Breast epithelium (tissue), 4 donors: ENCODE data around the gene CPEB4. TPM values are rescaled to one million over a fixed set of nuclear protein-coding genes. Genes with fewer than 3 reads are reported as not detected.

Experiments
- DNase-seq, 2 donors: peaks; one replicate each; pipeline ENCODE4 v3.0.0-alpha.2; 2019; ENCODE audit warnings: low spot score in 2 of 2
- H3K27ac ChIP-seq, 2 donors: fragments of 200-600 bp; sonication (generic) in 1 of 2; one replicate each; pipeline ENCODE4 v1.5.1; 2016 to 2019; ENCODE audit warnings: mild to moderate bottlenecking in 1 of 2
- H3K27me3 ChIP-seq, 2 donors: fragments of 200-600 bp; sonication (generic) in 1 of 2; one replicate each; pipeline versions ENCODE4 v1.5.1 to v1.6.0; 2017 to 2019; ENCODE audit warnings: control low read depth in 1 of 2, mild to moderate bottlenecking in 1 of 2
- H3K36me3 ChIP-seq: fragments of 200-600 bp; one replicate; pipeline ENCODE4 v1.5.1; 2019
- H3K4me1 ChIP-seq, 2 donors: fragments of 200-600 bp; sonication (generic); one replicate each; pipeline ENCODE4 v1.5.1; 2016 to 2019; ENCODE audit warnings: control low read depth in 1 of 2
- H3K4me3 ChIP-seq, 3 donors: fragments of 200-600 bp; sonication (generic); 1 replicate in 2 of 3; 2 replicates in 1 of 3; pipeline ENCODE4 v1.5.1; 2016 to 2019; ENCODE audit warnings: mild to moderate bottlenecking in 3 of 3, moderate library complexity in 2 of 3
- H3K9me3 ChIP-seq, 2 donors: fragments of 200-600 bp; sonication (generic) in 1 of 2; one replicate each; pipeline ENCODE4 v1.5.1; 2016 to 2019; ENCODE audit warnings: control low read depth in 1 of 2
- CTCF ChIP-seq, 3 donors: fragments of 450-650 bp; IDR thresholded peaks; one replicate each; pipeline ENCODE4 v1.5.1; 2016 to 2017; ENCODE audit warnings: antibody characterized with exemption in 3 of 3, mild to moderate bottlenecking in 3 of 3, moderate library complexity in 3 of 3
- POLR2A ChIP-seq: fragments of 450-650 bp; IDR thresholded peaks from one replicate; pipeline ENCODE4 v1.6.1; 2016; ENCODE audit warnings: antibody characterized with exemption, mild to moderate bottlenecking, moderate library complexity
- POLR2AphosphoS5 ChIP-seq, 3 donors: sonication (generic); formaldehyde crosslinking; IDR thresholded peaks; one replicate each; pipeline ENCODE4 v1.6.1; 2017; ENCODE audit warnings: antibody characterized with exemption in 3 of 3
- intact Hi-C: fragments of 100-400 bp; cut with DNase I; formaldehyde crosslinking; loops from one replicate; pipeline ENCODE4 v1.15.1; 2023; ENCODE audit warnings: low total_unique reads
- total RNA-seq, 3 donors: library from RNA; depleted of rRNA; stranded (reverse); fragments of >200 nt; gene quantifications; one replicate each; pipeline ENCODE4 v1.1.0, GENCODE V29; 2016

The CPEB4 gene
- total RNA-seq, 3 donors from 2014 or later = 36.4 to 71.7 (median 49.9) TPM

GRCh38 chr5:173974688-173975239, 86.6 kb downstream of the CPEB4 start:
- H3K27ac ChIP-seq = no peak overlapping the region
- H3K9me3 ChIP-seq = no peaks in the 10 kb centered on the region
- no peak for DNase-seq
- no peaks in the 10 kb centered on the region for H3K27me3 ChIP-seq
- no peak overlapping the region for H3K4me3 ChIP-seq
- TF ChIP-seq POLR2AphosphoS5 (IDR thresholded peaks at IDR 0.05) = no peak
- TF ChIP-seq POLR2A = no peak
- TF ChIP-seq CTCF (IDR thresholded peaks at IDR 0.05) = no peak
- H3K36me3 ChIP-seq = no peaks in the 10 kb centered on the region
- no peaks in the 10 kb centered on the region for H3K4me1 ChIP-seq
- intact Hi-C loops = no loop called here

- intact Hi-C loops = no loop called here
These were observed 93.1 kb downstream of the CPEB4 start for GRCh38 chr5:173981185-173981761.

GRCh38 chr5:173984218-173984617, 96.1 kb downstream of the CPEB4 start:
- no peaks in the 10 kb centered on the region for H3K4me1 ChIP-seq
- H3K27ac ChIP-seq = no peak overlapping the region
- H3K36me3 ChIP-seq = no peaks in the 10 kb centered on the region
- no peak for DNase-seq
- H3K27me3 ChIP-seq = no peaks in the 10 kb centered on the region
- peaks cover 0 to 6% of the 10 kb centered on the region in 2 donors for H3K9me3 ChIP-seq
- H3K4me3 ChIP-seq = no peak overlapping the region
- intact Hi-C loops = no loop called here
- TF ChIP-seq CTCF (IDR thresholded peaks at IDR 0.05) (peak in 1 of 3 donors; percentile 35), POLR2AphosphoS5 (IDR thresholded peaks at IDR 0.05) (no peak)

More at GRCh38 chr5:173981185-173981761, 93.1 kb downstream of the CPEB4 start:
- DNase-seq = no peak
- Histone ChIP-seq H3K9me3 (peaks cover 0 to 4% of the 10 kb centered on the region in 2 donors), H3K36me3 (no peaks in the 10 kb centered on the region), H3K27ac (no peak overlapping the region), H3K4me1 (no peaks in the 10 kb centered on the region), H3K4me3 (no peak overlapping the region), H3K27me3 (no peaks in the 10 kb centered on the region)
- no peak for TF ChIP-seq POLR2AphosphoS5 (IDR thresholded peaks at IDR 0.05)
- no peak for TF ChIP-seq CTCF (IDR thresholded peaks at IDR 0.05)
- no peak for TF ChIP-seq POLR2A

- no peak for DNase-seq
These were observed 100.6 kb downstream of the CPEB4 start, which contains the start of gene C5orf47 for GRCh38 chr5:173988554-173989431. TSS of gene C5orf47 (plus strand) at chr5:173989170. CDS start at chr5:173989264, 94 bp downstream.

More at GRCh38 chr5:173988554-173989431, 100.6 kb downstream of the CPEB4 start, which contains the start of gene C5orf47:
- Histone ChIP-seq H3K36me3 (no peaks in the 10 kb centered on the region), H3K27ac (no peak within 1 kb of the TSS), H3K4me1 (no peaks in the 10 kb centered on the region), H3K9me3 (peaks cover 0 to 6% of the 10 kb centered on the region in 2 donors), H3K4me3 (no peak within 1 kb of the TSS), H3K27me3 (no peaks in the 10 kb centered on the region)
- intact Hi-C loops = loop anchor here (5.0 kb wide), 1 partner anchor 204 kb away; no protein-coding TSS in a partner anchor
- TF ChIP-seq POLR2A (no peak), CTCF (IDR thresholded peaks at IDR 0.05) (no peak), POLR2AphosphoS5 (IDR thresholded peaks at IDR 0.05) (no peak)
